Mammary epithelial cell (primary cell): ENCODE results near the gene POLR2J.
"Not testable (repeated sequence)": the region's sequence is repeated elsewhere in the genome, so short reads cannot be mapped to it uniquely, and the experiment has no call there.

Experiments used
- CTCF ChIP-seq, 2 donors: IDR thresholded peaks in 1 of 2; conservative IDR thresholded peaks in 1 of 2; 2 replicates each; pipeline ENCODE4 v1.5.1; 2011 to 2012; ENCODE audit warnings: inconsistent platforms in 2 of 2, low read length in 2 of 2, mild to moderate bottlenecking in 2 of 2, control low read depth in 1 of 2, low read depth in 1 of 2; ENCODE audit not compliant: insufficient read depth in 1 of 2; ENCODE audit errors: extremely low read depth in 1 of 2
- EZH2 ChIP-seq: IDR thresholded peaks from 2 replicates; pipeline ENCODE4 v1.6.1; 2012; ENCODE audit warnings: low read length, inconsistent platforms, borderline replicate concordance

DNA sequence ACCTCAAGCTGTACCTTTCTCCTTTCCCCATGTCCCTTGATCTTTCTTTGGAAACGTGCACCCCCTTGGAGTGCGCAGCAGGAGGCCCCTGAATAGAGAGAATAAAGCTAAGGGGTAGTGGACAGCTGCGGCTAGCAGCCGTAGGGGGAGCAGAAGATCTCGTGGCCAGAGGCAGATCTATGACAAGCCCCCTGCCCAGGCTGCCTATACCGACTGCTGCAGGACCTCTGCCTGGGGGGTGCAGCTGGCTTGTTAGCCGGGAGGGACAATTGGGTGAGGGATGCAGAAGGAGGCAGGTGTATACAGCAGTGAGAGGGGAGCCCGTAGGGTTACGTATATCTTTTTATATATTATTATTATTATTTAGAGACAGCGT, 475 bp upstream of the POLR2J start:
- not testable (repeated sequence) for TF ChIP-seq CTCF (conservative IDR thresholded peaks at IDR 0.05 in 1 of 2, IDR thresholded peaks at IDR 0.05 in 1 of 2; ENCODE audit: extremely low read depth in 1 of 2, insufficient read depth in 1 of 2, low read depth in 1 of 2, low read length in 2 of 2); EZH2
